Fibroblast of villous mesenchyme (primary cell): ENCODE results near the gene KLHL14. TPM values are rescaled to one million over a fixed set of nuclear protein-coding genes. Genes with fewer than 3 reads are reported as not detected.
"Not testable (repeated sequence)": the region's sequence is repeated elsewhere in the genome, so short reads cannot be mapped to it uniquely, and the experiment has no call there.

Source experiments
- DNase-seq: peaks from one replicate; pipeline ENCODE4 v3.0.0-alpha.2; 2010; ENCODE audit warnings: low read depth
- H3K4me3 ChIP-seq: 2 replicates; pipeline ENCODE4 v1.5.1; 2011; ENCODE audit warnings: low read depth, mild to moderate bottlenecking, low read length
- total RNA-seq: library from RNA; depleted of rRNA; stranded (reverse); fragments of >200 nt; gene quantifications from 2 replicates; pipeline ENCODE4 v1.2.3, GENCODE V29; 2012
- TF ChIP-seq, protein P1 (sequence below): IDR thresholded peaks from 2 replicates; pipeline ENCODE4 v1.5.1; 2012; ENCODE audit warnings: low read depth, mild to moderate bottlenecking, low read length; ENCODE audit not compliant: insufficient read depth

KLHL14 gene
- total RNA-seq, 1 donor: not detected

DNA sequence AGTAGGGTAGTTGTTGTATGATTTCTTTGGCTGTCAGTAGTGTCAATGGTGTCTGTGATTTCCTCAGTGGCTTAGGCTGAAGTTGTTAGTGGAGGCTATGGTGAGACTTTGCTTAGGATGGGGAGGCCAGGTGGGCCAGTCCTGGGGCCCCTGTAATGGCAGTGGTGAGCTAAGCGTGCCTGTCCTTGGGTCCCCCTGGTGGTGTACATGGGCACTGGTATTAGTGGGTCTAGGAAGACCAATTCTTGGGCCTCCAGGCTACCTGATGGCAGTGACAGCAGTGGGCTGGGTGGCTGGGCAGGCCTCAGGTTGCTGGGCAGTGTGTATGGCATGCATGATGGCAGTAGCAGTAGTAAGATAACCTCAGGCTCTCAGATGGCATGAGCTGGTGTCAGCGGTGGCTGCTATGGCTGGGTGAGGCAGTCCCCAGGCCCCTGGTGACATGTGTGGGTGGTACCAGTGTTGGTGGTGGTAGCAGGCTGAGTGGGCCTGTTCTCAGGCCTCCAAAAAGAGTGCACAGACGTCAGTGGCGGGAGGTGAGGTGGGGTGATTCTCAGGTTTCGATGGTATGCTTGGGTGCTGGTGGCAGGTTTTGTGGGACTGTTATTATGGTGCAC lies 103.2 kb downstream of the KLHL14 start:
- DNase-seq: no peak
- TF ChIP-seq, protein P1, sequence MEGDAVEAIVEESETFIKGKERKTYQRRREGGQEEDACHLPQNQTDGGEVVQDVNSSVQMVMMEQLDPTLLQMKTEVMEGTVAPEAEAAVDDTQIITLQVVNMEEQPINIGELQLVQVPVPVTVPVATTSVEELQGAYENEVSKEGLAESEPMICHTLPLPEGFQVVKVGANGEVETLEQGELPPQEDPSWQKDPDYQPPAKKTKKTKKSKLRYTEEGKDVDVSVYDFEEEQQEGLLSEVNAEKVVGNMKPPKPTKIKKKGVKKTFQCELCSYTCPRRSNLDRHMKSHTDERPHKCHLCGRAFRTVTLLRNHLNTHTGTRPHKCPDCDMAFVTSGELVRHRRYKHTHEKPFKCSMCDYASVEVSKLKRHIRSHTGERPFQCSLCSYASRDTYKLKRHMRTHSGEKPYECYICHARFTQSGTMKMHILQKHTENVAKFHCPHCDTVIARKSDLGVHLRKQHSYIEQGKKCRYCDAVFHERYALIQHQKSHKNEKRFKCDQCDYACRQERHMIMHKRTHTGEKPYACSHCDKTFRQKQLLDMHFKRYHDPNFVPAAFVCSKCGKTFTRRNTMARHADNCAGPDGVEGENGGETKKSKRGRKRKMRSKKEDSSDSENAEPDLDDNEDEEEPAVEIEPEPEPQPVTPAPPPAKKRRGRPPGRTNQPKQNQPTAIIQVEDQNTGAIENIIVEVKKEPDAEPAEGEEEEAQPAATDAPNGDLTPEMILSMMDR: peak; percentile 19

GRCh38 chr18:32668956-32669355 lies 103.9 kb downstream of the KLHL14 start:
- DNase-seq: no peak
- no peak overlapping the region for H3K4me3 ChIP-seq
- TF ChIP-seq, protein P1: no peak

More for the DNA sequence above, 103.2 kb downstream of the KLHL14 start:
- H3K4me3 ChIP-seq: no peak overlapping the region

DNA sequence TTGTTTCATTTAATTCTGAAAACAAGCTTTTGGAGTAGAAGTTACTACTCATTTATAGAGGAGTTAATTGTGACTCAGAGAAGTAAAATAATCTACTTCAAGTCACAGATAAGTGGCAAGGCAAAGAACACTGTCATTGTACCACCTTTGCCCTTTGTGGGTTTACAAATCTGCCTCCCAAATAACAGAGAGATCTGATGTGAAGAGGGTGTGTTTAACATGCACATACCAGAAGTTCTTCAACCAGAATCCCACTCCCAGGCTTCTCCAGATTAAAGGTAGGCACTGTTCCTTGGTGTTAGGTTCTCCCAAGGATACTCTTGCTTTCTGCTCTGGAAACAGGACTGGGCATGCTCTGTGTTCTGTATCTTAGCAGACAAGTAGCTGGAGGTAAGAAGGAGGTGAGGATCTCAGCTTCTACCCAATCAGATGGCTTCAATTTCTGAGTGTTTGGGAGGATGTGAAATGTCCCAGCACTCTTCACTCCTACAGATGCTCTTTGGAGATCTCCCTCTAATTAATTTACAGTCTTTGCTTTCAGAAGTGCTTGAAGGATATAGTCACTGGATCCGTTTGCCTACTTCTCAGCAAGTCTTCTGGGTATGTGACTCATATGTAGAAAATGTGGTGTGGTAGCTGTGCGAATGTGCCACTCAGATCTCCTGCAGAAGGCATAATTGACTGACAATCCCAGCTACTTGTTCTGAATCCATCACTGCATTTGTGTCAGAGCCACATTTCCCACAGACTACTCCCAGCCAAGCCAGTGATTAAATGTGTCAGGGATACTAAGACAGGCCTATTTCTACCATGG lies 111.1 kb downstream of the KLHL14 start:
- TF ChIP-seq, protein P1: no peak
- H3K4me3 ChIP-seq: no peak overlapping the region
- DNase-seq: no peak

- not testable (repeated sequence) for DNase-seq, H3K4me3 ChIP-seq
These were observed 118.3 kb downstream of the KLHL14 start for GRCh38 chr18:32654507-32654906.

GRCh38 chr18:32637659-32638058 lies 135.2 kb downstream of the KLHL14 start:
- not testable (repeated sequence) for DNase-seq, H3K4me3 ChIP-seq

DNA sequence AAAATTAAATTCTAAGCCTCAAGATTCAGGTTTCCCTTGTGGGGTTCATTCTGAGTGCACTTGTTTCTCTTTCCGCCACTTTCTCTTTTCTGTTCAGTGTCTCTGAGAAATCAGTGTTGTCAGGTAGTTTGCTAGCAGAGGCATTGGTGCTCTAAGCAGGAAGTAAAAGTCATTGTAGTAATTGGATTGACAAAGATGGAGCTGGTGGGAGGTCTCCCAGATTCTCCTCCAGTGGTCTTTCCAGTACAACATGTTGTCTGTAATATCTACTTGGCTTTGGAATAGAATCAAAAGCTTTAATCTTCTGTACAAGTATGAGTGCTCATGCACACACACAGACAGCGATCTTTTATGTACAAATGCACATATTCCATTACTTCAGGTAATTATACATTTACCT lies 135.6 kb downstream of the KLHL14 start:
- H3K4me3 ChIP-seq: no peak overlapping the region
- TF ChIP-seq, protein P1: no peak
- DNase-seq: no peak

- H3K4me3 ChIP-seq: no peak overlapping the region
- DNase-seq: no peak
- TF ChIP-seq, protein P1: no peak
These were observed 137.9 kb downstream of the KLHL14 start for GRCh38 chr18:32634876-32635431.
